Measurements from ENCODE around the gene ARHGDIG. TPM values are rescaled to one million over a fixed set of nuclear protein-coding genes. Genes with fewer than 3 reads are reported as not detected.
"Not testable (repeated sequence)": the region's sequence is repeated elsewhere in the genome, so short reads cannot be mapped to it uniquely, and the experiment has no call there.

The ARHGDIG gene
- total RNA-seq, 1 donor from 2014 or later = 0.99 TPM

DNA sequence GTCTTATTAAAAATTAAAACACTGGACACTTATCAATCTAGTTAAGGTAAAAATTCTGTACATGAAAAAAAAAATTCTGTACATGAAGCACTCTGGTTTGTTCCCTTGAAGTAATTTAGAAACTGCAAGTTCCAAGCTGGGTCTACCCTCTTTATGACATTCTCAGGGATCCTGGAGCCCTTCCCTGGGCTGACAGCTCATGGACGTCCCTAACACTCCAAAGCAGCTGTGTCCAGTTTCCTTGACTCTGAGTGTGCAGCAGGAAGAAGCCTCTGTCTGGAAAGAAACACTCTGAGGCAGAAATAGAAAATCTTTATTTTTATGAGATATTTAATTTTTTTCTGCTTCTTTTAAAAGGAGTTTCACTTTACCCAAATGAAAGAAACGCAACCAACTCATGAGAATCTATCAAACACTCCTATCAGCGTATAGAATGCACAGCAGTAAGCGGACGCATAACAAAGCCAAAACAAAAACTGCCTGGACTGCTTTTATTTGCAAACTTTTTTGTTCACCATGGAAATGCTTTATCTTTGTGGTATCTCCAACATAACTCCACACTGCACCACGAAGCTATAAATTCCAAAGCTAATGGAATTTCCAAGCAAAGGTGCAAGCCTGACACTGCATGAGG is 50.9 kb downstream of the ARHGDIG start:
- not testable (repeated sequence) for DNase-seq

Other genes with a start within 250 kb of the ARHGDIG start
- gene POLR3K, start 227.0 kb upstream of the ARHGDIG start, total RNA-seq = 3.7 TPM
- 13.0 TPM for gene SNRNP25, start 226.8 kb upstream of the ARHGDIG start, total RNA-seq
- 29.1 TPM for gene RHBDF1, start 208.0 kb upstream of the ARHGDIG start, total RNA-seq
- gene MPG, start 202.4 kb upstream of the ARHGDIG start, total RNA-seq = 40.4 TPM
- gene NPRL3, start 141.9 kb upstream of the ARHGDIG start, total RNA-seq = 12.5 TPM
- 8.4 TPM for gene HBZ, start 127.9 kb upstream of the ARHGDIG start, total RNA-seq
- 89.5 TPM for gene HBM, start 114.6 kb upstream of the ARHGDIG start, total RNA-seq
- 7,549 TPM for gene HBA2, start 107.7 kb upstream of the ARHGDIG start, total RNA-seq
- 3,010 TPM for gene HBA1, start 103.9 kb upstream of the ARHGDIG start, total RNA-seq
- 2.2 TPM for gene HBQ1, start 100.1 kb upstream of the ARHGDIG start, total RNA-seq
- gene LUC7L, start 51.1 kb upstream of the ARHGDIG start, total RNA-seq = 71.7 TPM
- 37.1 TPM for gene FAM234A, start 45.8 kb upstream of the ARHGDIG start, total RNA-seq
- gene RGS11, start 4.6 kb upstream of the ARHGDIG start, total RNA-seq = 2.4 TPM
- 1.1 TPM for gene PDIA2, start 2.6 kb downstream of the ARHGDIG start, total RNA-seq
- gene AXIN1, start 72.1 kb downstream of the ARHGDIG start, total RNA-seq = 13.3 TPM
- 20.9 TPM for gene MRPL28, start 89.9 kb downstream of the ARHGDIG start, total RNA-seq
- 10.6 TPM for gene PGAP6, start 101.4 kb downstream of the ARHGDIG start, total RNA-seq
- 26.4 TPM for gene NME4, start 116.6 kb downstream of the ARHGDIG start, total RNA-seq
- 7.2 TPM for gene DECR2, start 121.3 kb downstream of the ARHGDIG start, total RNA-seq
- gene RAB11FIP3, start 145.1 kb downstream of the ARHGDIG start, total RNA-seq = 17.2 TPM
- 10.2 TPM for gene CAPN15, start 247.1 kb downstream of the ARHGDIG start, total RNA-seq

Data from skin of body (tissue), 2 donors.